Measurements from ENCODE around the gene ARL8B. TPM values are rescaled to one million over a fixed set of nuclear protein-coding genes. Genes with fewer than 3 reads are reported as not detected.

ARL8B gene
- total RNA-seq, 1 experiment from 2014 or later: 29.0 TPM

- Mint-ChIP-seq H3K36me3 (ENCODE audit: insufficient read depth in 1 of 3, low read depth in 3 of 3) (peaks cover 47 to 68% (median 58%) of the 10 kb centered on the region in 3 experiments), H3K4me3 (no peak overlapping the region), H3K4me1 (no peaks in the 10 kb centered on the region), H3K27ac (no peak overlapping the region), H3K27me3 (ENCODE audit: low read depth) (no peaks in the 10 kb centered on the region), H3K9me3 (peaks cover 47 to 54% of the 10 kb centered on the region in 2 experiments)
- WGBS (ENCODE audit: extremely low coverage, insufficient read length, low lambda C conversion rate): no CpG with 5 or more reads among the region's 5 CpGs
- Histone ChIP-seq H3K79me2 (ENCODE audit: insufficient read depth, low read length) (peaks cover 23% of the 10 kb centered on the region), H4K20me1 (ENCODE audit: control insufficient read depth, insufficient read depth, insufficient read length) (no peaks in the 10 kb centered on the region), H3K14ac (ENCODE audit: insufficient read depth, low read length) (no peak overlapping the region), H2BK15ac (ENCODE audit: low read depth, low read length) (no peak overlapping the region), H3K23me2 (ENCODE audit: insufficient read length, low read depth, low read length, poor library complexity, severe bottlenecking) (no peaks in the 10 kb centered on the region), H2BK20ac (ENCODE audit: low read depth, low read length, poor library complexity, severe bottlenecking) (no peak overlapping the region), H3K18ac (ENCODE audit: insufficient read length, low read depth, low read length) (no peak overlapping the region), H3K56ac (ENCODE audit: insufficient read length, low read depth, low read length) (no peak overlapping the region), H4K91ac (ENCODE audit: insufficient read length, low read depth, low read length) (no peak overlapping the region), H3K9ac (ENCODE audit: extremely low read depth, insufficient read length, low read length) (no peak overlapping the region), H3K23ac (ENCODE audit: insufficient read length, low read depth, low read length) (no peak overlapping the region), H3K4me1 (ENCODE audit: insufficient read depth, low read length) (no peaks in the 10 kb centered on the region), H3K4ac (ENCODE audit: low read depth, low read length) (no peak overlapping the region), H2BK120ac (ENCODE audit: low read depth, low read length, poor library complexity, severe bottlenecking) (no peak overlapping the region), H3K27ac (ENCODE audit: insufficient read length, low read depth, low read length) (no peak overlapping the region), H3K27me3 (ENCODE audit: insufficient read depth, low read length) (no peaks in the 10 kb centered on the region), H2BK5ac (ENCODE audit: insufficient read length, low read length) (no peak overlapping the region), H2AFZ (ENCODE audit: low read length) (no peak overlapping the region), H4K8ac (replicated peaks; ENCODE audit: insufficient read length, low read depth, low read length) (no peak overlapping the region), H2BK12ac (ENCODE audit: insufficient read length, low read depth, low read length) (no peak overlapping the region), H4K5ac (ENCODE audit: insufficient read length, low read depth, low read length) (no peak overlapping the region), H3T11ph (ENCODE audit: low read length) (no peak overlapping the region), H3K4me2 (ENCODE audit: insufficient read depth, insufficient read length, low read length) (no peak overlapping the region), H3K9me3 (ENCODE audit: control insufficient read depth, low read depth, low read length) (no peaks in the 10 kb centered on the region), H3K79me1 (ENCODE audit: insufficient read depth, low read depth, low read length, poor library complexity, severe bottlenecking) (peaks cover 11% of the 10 kb centered on the region), H2AK5ac (ENCODE audit: insufficient read length, low read length) (no peak overlapping the region)
- TF ChIP-seq CTCF (conservative IDR thresholded peaks at IDR 0.05): no peak
- DNase-seq: no peak
Observed at GRCh38 chr3:5144316-5144994, 22.4 kb downstream of the ARL8B start.
